GM12891 (cell line): Measurements from ENCODE around the gene NCAM1.

Source experiments
- POLR2A ChIP-seq: IDR thresholded peaks from 2 replicates; pipeline ENCODE4 v1.6.1; 2011; ENCODE audit warnings: low read depth, low read length, control low read depth
- POLR2AphosphoS5 ChIP-seq: IDR thresholded peaks from 2 replicates; pipeline ENCODE4 v1.6.1; 2011; ENCODE audit warnings: low read depth, low read length, control low read depth
- POU2F2 ChIP-seq: IDR thresholded peaks from 2 replicates; pipeline ENCODE4 v1.6.1; 2011; ENCODE audit warnings: low read depth, mild to moderate bottlenecking, control low read depth, low read length, moderate library complexity
- SPI1 ChIP-seq: IDR thresholded peaks from 2 replicates; pipeline ENCODE4 v1.6.1; 2011; ENCODE audit warnings: low read depth, low read length, control low read depth
- TAF1 ChIP-seq: IDR thresholded peaks from 2 replicates; pipeline ENCODE4 v1.6.1; 2011; ENCODE audit warnings: low read depth, low read length, control low read depth

- TF ChIP-seq TAF1, result peak; percentile 55; the same call in 1 of the 2 replicates
- TF ChIP-seq POLR2A, result peak; percentile 73
- peak; percentile 74; the same call in 1 of the 2 replicates for TF ChIP-seq POLR2AphosphoS5
- no peak for TF ChIP-seq SPI1
- 0 out of 2 replicates have a peak, but pooled peaks have one; percentile 30 for TF ChIP-seq POU2F2
Observed at GRCh38 chr11:113314389-113315301, 353.4 kb downstream of the NCAM1 start, which contains the start of gene TTC12.
